ENCODE data around the gene SHC2.
"Not testable (repeated sequence)": the region's sequence is repeated elsewhere in the genome, so short reads cannot be mapped to it uniquely, and the experiment has no call there.

SHC2 gene

GRCh38 chr19:468587-469256 is 7.9 kb upstream of the SHC2 start:
- DNase-seq = no peak

- no peak for DNase-seq
Observed at GRCh38 chr19:467554-467953, 6.7 kb upstream of the SHC2 start.

- no peak for DNase-seq
Observed at GRCh38 chr19:465056-465816, 4.4 kb upstream of the SHC2 start.

GRCh38 chr19:464208-464545 is 3.3 kb upstream of the SHC2 start:
- DNase-seq = no peak

- no peak for DNase-seq
Observed at GRCh38 chr19:463483-464207, 2.8 kb upstream of the SHC2 start.

GRCh38 chr19:461721-462551 is 1.1 kb upstream of the SHC2 start:
- DNase-seq = peak; percentile 22

- no peak for DNase-seq
Observed at GRCh38 chr19:459724-460511, 915 bp downstream of the SHC2 start.

GRCh38 chr19:458091-459042 is 2.5 kb downstream of the SHC2 start:
- DNase-seq = no peak

GRCh38 chr19:457636-458035 is 3.2 kb downstream of the SHC2 start:
- DNase-seq = no peak

DNA sequence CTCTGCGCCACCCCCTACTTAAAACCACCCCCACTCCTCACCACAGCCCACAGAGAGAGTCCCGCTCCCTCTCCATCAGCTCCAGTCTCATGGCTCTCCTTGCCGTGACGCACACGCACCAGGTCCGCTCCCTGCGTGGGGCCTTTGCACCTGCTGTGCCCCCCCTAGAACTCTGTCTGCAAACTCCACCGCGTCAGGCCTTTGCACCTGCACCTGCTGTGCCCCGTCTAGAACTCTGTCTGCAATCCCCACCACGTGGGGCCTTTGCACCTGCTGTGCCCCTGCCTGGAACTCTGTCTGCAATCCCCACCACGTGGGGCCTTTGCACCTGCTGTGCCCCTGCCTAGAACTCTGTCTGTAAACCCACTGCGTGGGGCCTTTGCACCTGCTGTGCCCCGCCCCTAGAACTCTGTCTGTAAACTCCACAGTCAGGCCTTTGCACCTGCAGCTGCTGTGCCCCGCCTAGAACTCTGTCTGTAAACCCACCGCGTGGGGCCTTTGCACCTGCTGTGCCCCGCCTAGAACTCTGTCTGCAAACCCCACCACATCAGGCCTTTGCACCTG is 4.2 kb downstream of the SHC2 start:
- no peak for DNase-seq

- DNase-seq = no peak
Observed at GRCh38 chr19:455851-456546, 4.8 kb downstream of the SHC2 start.

DNA sequence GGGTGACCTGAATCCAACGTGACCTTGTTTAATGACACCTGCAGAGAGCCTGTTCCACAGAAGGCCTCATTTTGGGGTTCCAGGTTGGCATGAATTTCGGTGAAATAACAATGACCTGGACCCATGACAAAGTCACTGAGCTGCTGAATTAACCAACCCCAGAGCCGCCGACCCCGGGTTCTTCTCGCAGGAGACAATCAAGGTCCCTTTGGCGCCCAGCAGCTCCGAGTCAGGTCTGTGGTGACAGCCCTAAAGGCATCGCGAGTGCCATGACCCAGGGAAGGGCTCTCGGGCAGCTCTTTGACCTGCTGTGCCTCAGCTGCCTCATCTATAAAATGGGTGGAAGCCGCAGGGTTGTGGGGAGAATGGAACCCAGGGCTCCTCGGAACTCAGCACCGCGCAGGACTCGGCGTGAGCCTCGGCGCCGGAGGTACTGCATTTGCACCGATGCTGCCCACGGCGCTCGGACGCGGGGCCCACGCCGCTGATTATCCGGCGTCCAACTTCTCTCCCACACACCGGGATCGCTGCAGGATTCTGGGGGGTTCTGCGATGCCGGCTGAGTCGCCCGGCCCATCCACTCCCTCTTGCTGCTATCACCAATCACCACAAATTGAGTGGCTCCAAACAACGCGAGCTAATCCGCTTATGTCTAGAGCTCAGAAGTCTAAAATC is 5.7 kb downstream of the SHC2 start:
- no peak for DNase-seq

DNA sequence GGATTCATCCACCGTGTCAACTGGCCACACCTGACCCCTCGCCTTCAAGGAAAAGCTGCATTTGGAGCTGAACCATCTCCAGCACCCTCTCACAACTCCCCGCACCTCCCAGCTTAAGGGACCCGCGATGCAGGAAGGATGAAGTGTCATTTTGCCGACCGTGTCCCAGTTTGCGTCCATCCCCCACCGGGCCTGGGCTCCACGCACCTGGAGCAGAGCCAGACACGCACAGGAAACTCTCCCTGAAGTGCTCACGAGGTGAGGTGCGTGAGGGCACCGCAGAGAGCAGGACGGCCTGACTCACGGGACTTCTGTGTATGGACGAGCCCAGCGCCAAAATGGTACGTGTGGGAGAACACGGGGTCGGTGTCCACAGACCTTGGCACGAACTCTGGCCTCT is 7.2 kb downstream of the SHC2 start:
- no peak for DNase-seq

- DNase-seq = no peak
Observed at GRCh38 chr19:452829-453228, 8.0 kb downstream of the SHC2 start.

GRCh38 chr19:450912-451481 is 9.8 kb downstream of the SHC2 start:
- DNase-seq = not testable (repeated sequence)

- DNase-seq = no peak
Observed at GRCh38 chr19:449916-450315, 10.9 kb downstream of the SHC2 start.

DNA sequence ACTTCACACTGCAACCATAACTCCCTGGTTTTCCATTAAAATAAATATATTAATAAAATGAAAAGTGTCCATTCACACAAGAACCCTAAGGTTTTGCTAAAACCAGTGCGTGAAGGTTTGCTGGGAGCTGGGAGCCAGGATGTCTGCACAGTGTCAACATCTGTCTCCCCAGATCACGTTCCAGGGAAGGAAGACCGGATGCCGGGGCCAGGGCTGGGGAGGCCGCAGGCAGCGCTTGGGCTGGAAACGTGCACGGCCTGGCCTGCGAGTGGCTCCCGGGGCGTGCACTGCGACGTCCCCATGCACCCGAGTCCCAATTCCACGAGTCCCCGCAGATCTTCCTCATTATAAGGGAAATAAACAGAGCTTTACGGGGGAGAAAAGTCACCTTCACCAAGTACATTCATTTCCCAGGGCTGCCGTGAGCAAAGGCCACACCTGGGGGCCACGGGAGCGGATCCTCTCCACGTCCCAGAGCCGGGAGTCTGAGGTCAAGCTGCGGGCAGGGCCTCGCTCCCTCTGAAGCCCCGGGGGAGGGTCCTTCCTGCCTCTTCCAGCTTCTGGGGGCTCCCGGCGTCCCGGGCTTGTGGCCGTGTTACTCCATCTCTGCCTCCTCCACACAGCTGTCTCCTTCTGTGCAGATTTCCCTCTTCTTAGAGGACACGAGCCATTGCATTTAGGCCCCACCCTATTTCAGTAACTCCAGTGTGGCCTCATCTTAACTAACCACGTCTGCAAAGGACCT is 12.8 kb downstream of the SHC2 start:
- no peak for DNase-seq

GRCh38 chr19:447064-447426 is 13.8 kb downstream of the SHC2 start:
- DNase-seq = no peak
